ENCODE results near the gene CALD1.

CALD1 gene

GRCh38 chr7:134907639-134908038 lies 128.2 kb downstream of the CALD1 start:
- no peak for TF ChIP-seq CTCF (IDR thresholded peaks at IDR 0.05; ENCODE audit: extremely low read depth, missing control alignments)
- DNase-seq (ENCODE audit: low spot score): no peak

GRCh38 chr7:134908289-134908688 lies 128.9 kb downstream of the CALD1 start:
- no peak for DNase-seq (ENCODE audit: low spot score)
- no peak for TF ChIP-seq CTCF (IDR thresholded peaks at IDR 0.05; ENCODE audit: extremely low read depth, missing control alignments)

- no peak for TF ChIP-seq CTCF (IDR thresholded peaks at IDR 0.05; ENCODE audit: extremely low read depth, missing control alignments)
- no peak for DNase-seq (ENCODE audit: low spot score)
Observed at GRCh38 chr7:134910214-134910890, 130.9 kb downstream of the CALD1 start.

- DNase-seq (ENCODE audit: low spot score): peak; percentile 23
- no peak for TF ChIP-seq CTCF (IDR thresholded peaks at IDR 0.05; ENCODE audit: extremely low read depth, missing control alignments)
Observed at GRCh38 chr7:134910968-134911367, 131.5 kb downstream of the CALD1 start.

GRCh38 chr7:134916171-134916883 lies 136.9 kb downstream of the CALD1 start:
- no peak for TF ChIP-seq CTCF (IDR thresholded peaks at IDR 0.05; ENCODE audit: extremely low read depth, missing control alignments)
- DNase-seq (ENCODE audit: low spot score): no peak

GRCh38 chr7:134919240-134919641 lies 139.8 kb downstream of the CALD1 start:
- TF ChIP-seq CTCF (IDR thresholded peaks at IDR 0.05; ENCODE audit: extremely low read depth, missing control alignments): no peak

GRCh38 chr7:134920026-134920753 lies 140.8 kb downstream of the CALD1 start:
- DNase-seq (ENCODE audit: low spot score): no peak
- TF ChIP-seq CTCF (IDR thresholded peaks at IDR 0.05; ENCODE audit: extremely low read depth, missing control alignments): no peak

More at GRCh38 chr7:134919240-134919641, 139.8 kb downstream of the CALD1 start:
- DNase-seq (ENCODE audit: low spot score): no peak

Measured in GM20000 (cell line).